ENCODE results near the gene NFIA. TPM values are rescaled to one million over a fixed set of nuclear protein-coding genes. Genes with fewer than 3 reads are reported as not detected.

NFIA gene
- total and polyA plus RNA-seq, 10 of the 15 experiments (the other 5 are each of a cell fraction or from before 2014, with no cell fraction given), result 0.10 to 0.16 TPM; not detected in 8

- no peaks in the 10 kb centered on the region for H3K79me2 ChIP-seq (ENCODE audit: control insufficient read depth, insufficient read depth, low read length)
- no peak for FAIRE-seq
- intact Hi-C loops (cut with micrococcal nuclease; ENCODE audit: unreplicated experiment), result loop anchor here (10.0 kb wide), 1 partner anchor 367 kb away; no protein-coding TSS in a partner anchor
- POLR2A ChIA-PET, result no interaction called here
- no peak overlapping the region for H3K27ac ChIP-seq (ENCODE audit: control insufficient read depth, insufficient read depth)
- in situ Hi-C loops (cut with MboI), result no loop called here
- H2AFZ ChIP-seq (ENCODE audit: control insufficient read depth, low read depth, low read length), result no peak overlapping the region
- H3K36me3 ChIP-seq (ENCODE audit: control insufficient read depth in 2 of 2, insufficient read depth in 2 of 2, low read length in 1 of 2), result no peaks in the 10 kb centered on the region
- no peak for ATAC-seq
- H3K4me1 ChIP-seq (ENCODE audit: control insufficient read depth, insufficient read depth, low read length), result no peaks in the 10 kb centered on the region
- RAD21 ChIA-PET (ENCODE audit: unreplicated experiment), result no interaction called here
- WGBS (ENCODE audit: insufficient coverage, insufficient replicate concordance, low lambda C conversion rate, missing lambda C conversion rate), result 47% methylated on average over 6 of the region's 6 CpGs
- H3K9me3 ChIP-seq (replicated peaks; ENCODE audit: control insufficient read depth, insufficient read depth, low read length), result no peaks in the 10 kb centered on the region; the same call in 2 of the 3 replicates
- no TSS peak for BruUV-seq (replicated peaks)
- no peak overlapping the region for H3K4me3 ChIP-seq
- no peaks in the 10 kb centered on the region for H4K20me1 ChIP-seq (ENCODE audit: control insufficient read depth, insufficient read depth)
- CTCF ChIA-PET, result no interaction called here
- TF ChIP-seq SMAD5 (IDR thresholded peaks at IDR 0.05; ENCODE audit: low read depth) (no peak), KAT2A (conservative IDR thresholded peaks at IDR 0.05; ENCODE audit: control insufficient read depth, low read depth, low read length) (no peak), EED (IDR thresholded peaks at IDR 0.05; ENCODE audit: low read depth) (no peak), STAT3 (IDR thresholded peaks at IDR 0.05; ENCODE audit: low read depth, low read length) (no peak), MXI1 (IDR thresholded peaks at IDR 0.05; ENCODE audit: low read depth, low read length) (no peak), GABPA (IDR thresholded peaks at IDR 0.05; ENCODE audit: low read depth) (no peak), ZBED1 (IDR thresholded peaks at IDR 0.05; ENCODE audit: borderline replicate concordance) (no peak)
- TF ChIP-seq, protein P1, sequence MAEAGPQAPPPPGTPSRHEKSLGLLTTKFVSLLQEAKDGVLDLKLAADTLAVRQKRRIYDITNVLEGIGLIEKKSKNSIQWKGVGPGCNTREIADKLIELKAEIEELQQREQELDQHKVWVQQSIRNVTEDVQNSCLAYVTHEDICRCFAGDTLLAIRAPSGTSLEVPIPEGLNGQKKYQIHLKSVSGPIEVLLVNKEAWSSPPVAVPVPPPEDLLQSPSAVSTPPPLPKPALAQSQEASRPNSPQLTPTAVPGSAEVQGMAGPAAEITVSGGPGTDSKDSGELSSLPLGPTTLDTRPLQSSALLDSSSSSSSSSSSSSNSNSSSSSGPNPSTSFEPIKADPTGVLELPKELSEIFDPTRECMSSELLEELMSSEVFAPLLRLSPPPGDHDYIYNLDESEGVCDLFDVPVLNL (IDR thresholded peaks at IDR 0.05; ENCODE audit: low read depth, low read length), result no peak
- TF ChIP-seq, protein P2, sequence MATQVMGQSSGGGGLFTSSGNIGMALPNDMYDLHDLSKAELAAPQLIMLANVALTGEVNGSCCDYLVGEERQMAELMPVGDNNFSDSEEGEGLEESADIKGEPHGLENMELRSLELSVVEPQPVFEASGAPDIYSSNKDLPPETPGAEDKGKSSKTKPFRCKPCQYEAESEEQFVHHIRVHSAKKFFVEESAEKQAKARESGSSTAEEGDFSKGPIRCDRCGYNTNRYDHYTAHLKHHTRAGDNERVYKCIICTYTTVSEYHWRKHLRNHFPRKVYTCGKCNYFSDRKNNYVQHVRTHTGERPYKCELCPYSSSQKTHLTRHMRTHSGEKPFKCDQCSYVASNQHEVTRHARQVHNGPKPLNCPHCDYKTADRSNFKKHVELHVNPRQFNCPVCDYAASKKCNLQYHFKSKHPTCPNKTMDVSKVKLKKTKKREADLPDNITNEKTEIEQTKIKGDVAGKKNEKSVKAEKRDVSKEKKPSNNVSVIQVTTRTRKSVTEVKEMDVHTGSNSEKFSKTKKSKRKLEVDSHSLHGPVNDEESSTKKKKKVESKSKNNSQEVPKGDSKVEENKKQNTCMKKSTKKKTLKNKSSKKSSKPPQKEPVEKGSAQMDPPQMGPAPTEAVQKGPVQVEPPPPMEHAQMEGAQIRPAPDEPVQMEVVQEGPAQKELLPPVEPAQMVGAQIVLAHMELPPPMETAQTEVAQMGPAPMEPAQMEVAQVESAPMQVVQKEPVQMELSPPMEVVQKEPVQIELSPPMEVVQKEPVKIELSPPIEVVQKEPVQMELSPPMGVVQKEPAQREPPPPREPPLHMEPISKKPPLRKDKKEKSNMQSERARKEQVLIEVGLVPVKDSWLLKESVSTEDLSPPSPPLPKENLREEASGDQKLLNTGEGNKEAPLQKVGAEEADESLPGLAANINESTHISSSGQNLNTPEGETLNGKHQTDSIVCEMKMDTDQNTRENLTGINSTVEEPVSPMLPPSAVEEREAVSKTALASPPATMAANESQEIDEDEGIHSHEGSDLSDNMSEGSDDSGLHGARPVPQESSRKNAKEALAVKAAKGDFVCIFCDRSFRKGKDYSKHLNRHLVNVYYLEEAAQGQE (IDR thresholded peaks at IDR 0.05; ENCODE audit: low read depth, low read length), result no peak
- SMC1A ChIA-PET (ENCODE audit: uncharacterized antibody, unreplicated experiment), result interaction anchor here (0.6 kb wide), 1 partner anchor 325 kb away, joined by 3 read pairs; no protein-coding TSS in a partner anchor
- H3K4me2 ChIP-seq (ENCODE audit: control insufficient read depth, insufficient read depth), result no peak overlapping the region
- DNase-seq (ENCODE audit: low read depth, low spot score), result no peak
- H3K9ac ChIP-seq (ENCODE audit: control insufficient read depth, insufficient read depth, low read length), result no peak overlapping the region
- peaks cover 0 to 2% of the 10 kb centered on the region in 2 experiments; a peak in 3 of 4 replicates for H3K27me3 ChIP-seq (replicated peaks in 1 of 2; ENCODE audit: control insufficient read depth in 2 of 2, insufficient read depth in 2 of 2, low read length in 1 of 2)
Observed at GRCh38 chr1:61341426-61341825, 259.1 kb downstream of the NFIA start.

Measured in GM12878 (cell line).